GM20000 (cell line): Measurements from ENCODE around the gene PSD4.

ENCODE experiments used
- DNase-seq: peaks from one replicate; pipeline ENCODE4 v3.0.0; 2012; ENCODE audit warnings: low spot score
- CTCF ChIP-seq: IDR thresholded peaks from 2 replicates; pipeline ENCODE4 v1.5.1; 2012; ENCODE audit warnings: mild to moderate bottlenecking, control low read depth; ENCODE audit errors: extremely low read depth, missing control alignments

Gene PSD4

GRCh38 chr2:113131352-113132185, 42.2 kb upstream of the PSD4 start:
- TF ChIP-seq CTCF = no peak
- DNase-seq = no peak

GRCh38 chr2:113132414-113133021, 41.3 kb upstream of the PSD4 start:
- no peak for DNase-seq
- TF ChIP-seq CTCF = no peak

- no peak for DNase-seq
- no peak for TF ChIP-seq CTCF
Measured at GRCh38 chr2:113133704-113134598, 39.8 kb upstream of the PSD4 start.

GRCh38 chr2:113134717-113135116, 39.1 kb upstream of the PSD4 start:
- no peak for TF ChIP-seq CTCF
- no peak for DNase-seq

GRCh38 chr2:113135317-113135716, 38.5 kb upstream of the PSD4 start:
- no peak for DNase-seq
- no peak for TF ChIP-seq CTCF

GRCh38 chr2:113136828-113137775, 36.7 kb upstream of the PSD4 start:
- TF ChIP-seq CTCF = peak; percentile 29

More at GRCh38 chr2:113136828-113137775, 36.7 kb upstream of the PSD4 start:
- DNase-seq = peak; percentile 58
